Left kidney (tissue), 1 donor: ENCODE measurements around the gene DGLUCY. TPM values are rescaled to one million over a fixed set of nuclear protein-coding genes. Genes with fewer than 3 reads are reported as not detected.

ENCODE experiments used
- polyA plus RNA-seq: library from polyadenylated mRNA; unstranded; fragments of 120-200 nt; gene quantifications from one replicate; pipeline ENCODE4 v1.2.1, GENCODE V29; 2013; ENCODE audit not compliant: insufficient read length

DGLUCY gene
- polyA plus RNA-seq, 1 donor = 78.7 TPM

Other genes with a start within 250 kb of the DGLUCY start
- gene RPS6KA5, start 53.4 kb upstream of the DGLUCY start, polyA plus RNA-seq = 9.2 TPM
- gene GPR68, start 130.6 kb downstream of the DGLUCY start, polyA plus RNA-seq = 3.1 TPM